Tibial nerve (tissue), 4 donors: Measurements from ENCODE around the gene MAP3K4. TPM values are rescaled to one million over a fixed set of nuclear protein-coding genes. Genes with fewer than 3 reads are reported as not detected.

Experiments used
- DNase-seq, 2 donors: peaks; one replicate each; pipeline ENCODE4 v3.0.0-alpha.2; 2019; ENCODE audit warnings: low spot score in 2 of 2
- H3K27ac ChIP-seq, 4 donors: fragments of 200-600 bp; sonication (generic) in 3 of 4; one replicate each; pipeline ENCODE4 v1.5.1; 2017 to 2019; ENCODE audit warnings: mild to moderate bottlenecking in 1 of 4
- H3K27me3 ChIP-seq, 2 donors: fragments of 200-600 bp; sonication (generic) in 1 of 2; one replicate each; pipeline versions ENCODE4 v1.5.1 to v1.6.0; 2017 to 2019
- H3K36me3 ChIP-seq, 3 donors: fragments of 200-600 bp; sonication (generic); one replicate each; pipeline ENCODE4 v1.5.1; 2018 to 2019
- H3K4me1 ChIP-seq, 4 donors: fragments of 200-600 bp; sonication (generic) in 3 of 4; one replicate each; pipeline ENCODE4 v1.5.1; 2017 to 2019
- H3K4me3 ChIP-seq, 4 donors: fragments of 200-600 bp; sonication (generic) in 3 of 4; one replicate each; pipeline ENCODE4 v1.5.1; 2017 to 2019; ENCODE audit warnings: mild to moderate bottlenecking in 1 of 4, moderate library complexity in 1 of 4
- H3K9me3 ChIP-seq, 4 donors: fragments of 200-600 bp; sonication (generic) in 3 of 4; one replicate each; pipeline ENCODE4 v1.5.1; 2017 to 2019
- CTCF ChIP-seq, 5 experiments: fragments of 200-600 bp in 3 of 5; fragments of 450-650 bp in 2 of 5; sonication (generic) in 3 of 5; IDR thresholded peaks; one replicate each; pipeline ENCODE4 v1.5.1; 2016 to 2019; ENCODE audit warnings: antibody characterized with exemption in 5 of 5, mild to moderate bottlenecking in 3 of 5, moderate library complexity in 2 of 5
- EP300 ChIP-seq, 2 donors: sonication (generic); formaldehyde crosslinking; IDR thresholded peaks; one replicate each; pipeline ENCODE4 v1.6.1; 2017; ENCODE audit warnings: antibody characterized with exemption in 2 of 2, mild to moderate bottlenecking in 1 of 2
- POLR2A ChIP-seq, 2 donors: fragments of 450-650 bp; IDR thresholded peaks; one replicate each; pipeline ENCODE4 v1.6.1; 2017; ENCODE audit warnings: antibody characterized with exemption in 2 of 2, mild to moderate bottlenecking in 2 of 2, moderate library complexity in 2 of 2
- WGBS, 2 donors: methylation state at CpG; one replicate each; pipeline ENCODE4 v1.1.5; 2018; 5-methylcytosine and 5-hydroxymethylcytosine counted together
- total RNA-seq, 4 donors: library from RNA; depleted of rRNA; stranded (reverse); fragments of >200 nt; gene quantifications; one replicate each; pipeline ENCODE4 v1.1.0, GENCODE V29; 2016

Gene MAP3K4
- total RNA-seq: 10 to 100 TPM; 42.9 to 63.0 (median 56.0) TPM

- peak in 1 of 2 donors; percentile 82 for TF ChIP-seq EP300 (IDR thresholded peaks at IDR 0.05)
- peak in 1 of 5 experiments; percentile 38 for TF ChIP-seq CTCF (IDR thresholded peaks at IDR 0.05)
- TF ChIP-seq POLR2A (IDR thresholded peaks at IDR 0.05): peak; percentile 11 to 47
- WGBS, 2 donors: 0% methylated on average over 6 of the region's 97 CpGs; no CpG with 5 or more reads in 1 of the 2 donors
- H3K36me3 ChIP-seq: no peaks in the 10 kb centered on the region
- peak within 1 kb of the TSS; percentile 51 to 93 (median 77) for H3K4me3 ChIP-seq
- no peaks in the 10 kb centered on the region for H3K27me3 ChIP-seq
- H3K9me3 ChIP-seq: no peaks in the 10 kb centered on the region
- H3K4me1 ChIP-seq: peaks cover 0 to 43% (median 11%) of the 10 kb centered on the region in 4 donors
- peak; percentile 47 to 52 for DNase-seq
- peak within 1 kb of the TSS; percentile 81 to 98 (median 91) for H3K27ac ChIP-seq
These were observed at the start of gene MAP3K4 for GRCh38 chr6:160991406-160992060. Gene MAP3K4 (plus strand): TSS chr6:160991769. CDS start chr6:160991932, 163 bp downstream.

- WGBS, 2 donors: 90 to 92% methylated on average over 2 of the region's 2 CpGs
- Histone ChIP-seq H3K36me3 (peaks cover 0 to 10% (median 0%) of the 10 kb centered on the region in 3 donors), H3K4me3 (no peak overlapping the region), H3K4me1 (peaks cover 0 to 4% (median 0%) of the 10 kb centered on the region in 4 donors), H3K27ac (no peak overlapping the region), H3K27me3 (no peaks in the 10 kb centered on the region), H3K9me3 (no peaks in the 10 kb centered on the region)
- no peak for DNase-seq
- TF ChIP-seq CTCF (IDR thresholded peaks at IDR 0.05): no peak
- TF ChIP-seq EP300 (IDR thresholded peaks at IDR 0.05): no peak
- no peak for TF ChIP-seq POLR2A (IDR thresholded peaks at IDR 0.05)
These were observed 47.6 kb upstream of the MAP3K4 start for GRCh38 chr6:160943997-160944396.

GRCh38 chr6:160945516-160946177 lies 45.9 kb upstream of the MAP3K4 start:
- H3K27me3 ChIP-seq: no peaks in the 10 kb centered on the region
- H3K4me1 ChIP-seq: peaks cover 0 to 20% (median 1%) of the 10 kb centered on the region in 4 donors
- no peaks in the 10 kb centered on the region for H3K36me3 ChIP-seq
- 64 to 72% methylated on average over 12 of the region's 12 CpGs for WGBS, 2 donors
- H3K4me3 ChIP-seq: no peak overlapping the region
- no peak for DNase-seq
- H3K27ac ChIP-seq: no peak overlapping the region
- H3K9me3 ChIP-seq: no peaks in the 10 kb centered on the region
- TF ChIP-seq EP300 (IDR thresholded peaks at IDR 0.05) (no peak), POLR2A (IDR thresholded peaks at IDR 0.05) (no peak), CTCF (IDR thresholded peaks at IDR 0.05) (no peak)

GRCh38 chr6:160949531-160949930 lies 42.0 kb upstream of the MAP3K4 start:
- Histone ChIP-seq H3K9me3 (no peaks in the 10 kb centered on the region), H3K27ac (peak overlapping the region in 3 of 4 donors; percentile 22 to 70 (median 53)), H3K4me1 (peaks cover 0 to 23% (median 4%) of the 10 kb centered on the region in 4 donors), H3K27me3 (no peaks in the 10 kb centered on the region), H3K36me3 (no peaks in the 10 kb centered on the region), H3K4me3 (no peak overlapping the region)
- WGBS, 2 donors: 32 to 33% methylated on average over 2 of the region's 2 CpGs
- DNase-seq: no peak
- TF ChIP-seq POLR2A (IDR thresholded peaks at IDR 0.05) (no peak), CTCF (IDR thresholded peaks at IDR 0.05) (no peak), EP300 (IDR thresholded peaks at IDR 0.05) (no peak)

GRCh38 chr6:160950507-160950906 lies 41.1 kb upstream of the MAP3K4 start:
- Histone ChIP-seq H3K36me3 (no peaks in the 10 kb centered on the region), H3K27ac (peak overlapping the region; percentile 4 to 70 (median 46)), H3K27me3 (no peaks in the 10 kb centered on the region), H3K4me3 (no peak overlapping the region), H3K9me3 (no peaks in the 10 kb centered on the region), H3K4me1 (peaks cover 0 to 23% (median 4%) of the 10 kb centered on the region in 4 donors)
- TF ChIP-seq POLR2A (IDR thresholded peaks at IDR 0.05) (no peak), CTCF (IDR thresholded peaks at IDR 0.05) (no peak), EP300 (IDR thresholded peaks at IDR 0.05) (no peak)
- no peak for DNase-seq
- 29 to 41% methylated on average over 4 of the region's 4 CpGs for WGBS, 2 donors
